Stimulated activated CD4-positive, alpha-beta T cell treated with anti-CD3 and anti-CD28 coated beads, TNF-alpha, amount 100 ng/mL, for 48 hours (primary cell): Measurements from ENCODE around the gene GATAD2B.

Source experiments
- DNase-seq, 3 donors: peaks; one replicate each; pipeline ENCODE4 v3.0.0-alpha.2; 2020; ENCODE audit warnings: low read depth in 3 of 3

The GATAD2B gene

GRCh38 chr1:153763365-153764225 is 159.2 kb downstream of the GATAD2B start:
- no peak for DNase-seq

GRCh38 chr1:153760440-153760839 is 162.3 kb downstream of the GATAD2B start:
- DNase-seq: no peak
